GM21737 (cell line): ENCODE data around the gene MT1G.
"Not testable (repeated sequence)": the region's sequence is repeated elsewhere in the genome, so short reads cannot be mapped to it uniquely, and the experiment has no call there.

Experiments
- ATAC-seq: cut with Tn5 transposase; IDR thresholded peaks from one replicate; pipeline ENCODE4 v1.9.1; 2021; ENCODE audit warnings: mild to moderate bottlenecking, moderate library complexity; ENCODE audit not compliant: unreplicated experiment

Gene MT1G

DNA sequence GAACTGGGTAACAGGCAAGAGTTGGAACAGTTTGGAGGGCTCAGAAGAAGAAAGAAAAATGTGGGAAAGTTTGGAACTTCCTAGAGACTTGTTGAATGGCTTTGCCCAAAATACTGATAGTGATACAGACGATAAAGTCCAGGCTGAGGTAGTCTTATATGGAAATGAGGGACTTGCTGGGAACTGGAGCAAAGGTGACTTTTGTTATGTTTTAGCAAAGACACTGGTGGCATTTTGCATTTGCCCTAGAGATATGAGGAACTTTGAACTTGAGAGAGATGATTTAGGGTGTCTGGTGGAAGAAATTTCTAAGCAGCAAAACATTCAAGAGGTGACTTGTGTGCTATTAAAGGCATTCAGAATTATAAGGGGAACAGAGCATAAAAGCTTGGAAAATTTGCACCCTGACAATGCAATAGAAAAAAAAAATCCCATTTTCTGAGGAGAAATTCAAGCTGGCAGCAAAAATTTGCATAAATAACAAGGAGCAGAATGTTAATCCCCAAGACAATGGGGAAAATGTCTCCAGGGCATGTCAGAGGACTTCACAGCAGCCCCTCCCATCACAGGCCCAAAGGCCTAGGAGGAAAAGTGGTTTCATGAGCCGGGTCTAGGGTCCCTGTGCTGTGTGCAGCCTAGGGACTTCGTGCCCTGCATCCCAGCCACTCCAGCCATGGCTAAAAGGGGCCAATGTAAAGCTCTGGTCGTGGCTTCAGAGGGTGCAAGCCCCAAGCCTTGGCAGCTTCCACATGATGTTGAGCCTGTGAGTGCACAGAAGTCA lies 46.0 kb downstream of the MT1G start:
- not testable (repeated sequence) for ATAC-seq

DNA sequence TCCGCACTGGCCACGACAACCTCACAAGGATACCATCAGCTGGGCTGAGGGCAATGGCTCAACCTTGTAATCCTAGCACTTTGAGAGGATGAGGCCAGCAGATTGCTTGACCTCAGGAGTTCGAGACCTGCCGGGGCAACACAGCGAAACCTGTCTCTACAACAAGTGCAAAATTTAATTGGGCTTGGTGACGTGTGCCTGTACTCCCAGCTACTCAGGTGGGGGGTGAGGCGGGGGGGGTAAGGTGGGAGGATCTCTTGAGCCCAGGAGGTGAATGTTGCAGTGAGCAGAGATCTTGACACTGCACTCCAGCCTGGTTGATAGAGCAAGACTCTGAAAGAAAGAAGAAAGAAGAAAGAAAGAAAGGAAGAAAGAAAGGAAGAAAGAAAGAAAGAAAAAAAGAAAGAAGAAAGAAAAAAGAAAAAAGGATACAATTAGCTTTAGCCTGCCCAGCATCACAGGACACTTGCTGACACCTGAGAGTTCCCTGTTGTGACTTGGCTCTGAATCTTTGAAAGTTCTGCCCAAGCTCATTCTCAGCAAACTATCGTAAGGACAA lies 47.4 kb downstream of the MT1G start:
- ATAC-seq = no peak

DNA sequence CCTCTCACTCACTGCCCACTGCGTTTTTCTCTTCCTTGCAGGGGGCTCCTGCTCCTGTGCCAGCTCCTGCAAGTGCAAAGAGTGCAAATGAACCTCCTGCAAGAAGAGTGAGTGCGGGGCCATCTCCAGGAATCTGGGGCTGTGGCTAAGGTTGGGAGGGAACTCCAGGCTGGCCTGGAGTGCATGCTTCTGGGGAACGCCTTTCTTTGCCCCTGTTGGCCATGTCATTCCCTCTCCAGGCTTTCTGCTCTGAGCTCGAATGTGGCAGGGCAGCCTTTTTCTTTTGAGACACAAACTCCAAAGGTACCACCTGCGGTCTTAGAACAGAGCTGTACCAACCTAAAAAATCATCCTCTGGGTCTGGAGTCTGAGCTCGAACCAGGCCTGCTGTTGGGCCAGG lies 49.7 kb downstream of the MT1G start:
- ATAC-seq = no peak

DNA sequence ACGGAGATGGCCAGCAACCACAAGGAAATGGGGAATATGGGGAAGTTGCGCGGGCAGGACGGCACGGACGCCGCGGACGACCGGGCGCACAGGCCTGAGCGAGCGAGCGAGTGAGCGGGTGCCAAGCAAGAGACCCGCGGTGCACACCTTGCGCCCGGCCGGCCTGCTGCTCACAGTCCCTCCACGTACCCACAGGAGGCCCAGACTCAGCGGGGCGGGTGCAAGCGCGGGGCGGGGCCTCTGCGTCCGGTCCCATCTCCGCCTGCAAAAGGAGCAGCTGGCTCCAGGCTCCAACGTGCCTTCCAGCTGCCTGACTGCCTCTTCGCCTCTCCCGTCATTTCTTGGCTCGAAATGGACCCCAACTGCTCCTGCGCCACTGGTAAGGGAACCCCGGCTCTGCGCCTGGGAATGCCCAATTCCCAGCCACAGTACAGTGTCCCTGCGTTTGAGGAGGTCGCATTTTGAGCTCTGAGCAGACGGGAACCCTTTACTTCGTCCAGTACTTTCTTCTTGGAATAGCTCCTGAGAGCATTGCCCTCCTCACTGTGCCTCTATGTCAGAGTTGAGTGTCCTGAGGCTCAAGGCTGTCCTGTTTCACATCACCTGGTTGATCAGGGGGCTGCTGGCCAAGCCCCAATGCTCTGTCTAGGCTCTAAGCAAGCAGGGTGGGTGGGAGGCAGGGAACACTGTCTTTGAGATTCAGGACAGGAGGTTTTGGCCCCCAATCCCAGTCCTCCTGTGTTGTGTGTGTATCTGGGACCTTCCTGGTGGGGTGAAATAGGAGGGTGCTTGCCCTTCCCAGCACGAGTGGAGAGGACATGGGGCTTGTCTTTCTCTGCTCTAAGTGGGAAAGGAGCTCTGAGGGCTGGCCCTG lies 50.4 kb downstream of the MT1G start:
- ATAC-seq = no peak
